ENCODE results near the gene BSND. TPM values are rescaled to one million over a fixed set of nuclear protein-coding genes. Genes with fewer than 3 reads are reported as not detected.

The BSND gene
- total RNA-seq, 1 donor from 2014 or later = not detected

GRCh38 chr1:54996359-54996868, 2.3 kb upstream of the BSND start:
- no peak for DNase-seq (ENCODE audit: low read depth)
- peak overlapping the region; percentile 19 for H3K4me3 ChIP-seq (ENCODE audit: low read depth, low read length)
- peak; percentile 79 for TF ChIP-seq CTCF (conservative IDR thresholded peaks at IDR 0.05; ENCODE audit: low read depth, low read length)

GRCh38 chr1:54996869-54997710, 1.6 kb upstream of the BSND start:
- DNase-seq (ENCODE audit: low read depth) = no peak
- no peak for TF ChIP-seq CTCF (conservative IDR thresholded peaks at IDR 0.05; ENCODE audit: low read depth, low read length)
- peak overlapping the region; percentile 19 for H3K4me3 ChIP-seq (ENCODE audit: low read depth, low read length)

GRCh38 chr1:54997711-54997986, 1.1 kb upstream of the BSND start:
- no peak for DNase-seq (ENCODE audit: low read depth)
- no peak overlapping the region for H3K4me3 ChIP-seq (ENCODE audit: low read depth, low read length)
- no peak for TF ChIP-seq CTCF (conservative IDR thresholded peaks at IDR 0.05; ENCODE audit: low read depth, low read length)

- H3K4me3 ChIP-seq (ENCODE audit: low read depth, low read length) = no peak overlapping the region
- TF ChIP-seq CTCF (conservative IDR thresholded peaks at IDR 0.05; ENCODE audit: low read depth, low read length) = no peak
- no peak for DNase-seq (ENCODE audit: low read depth)
These were observed 633 bp upstream of the BSND start for GRCh38 chr1:54998100-54998499.

GRCh38 chr1:55000110-55001085, 1.7 kb downstream of the BSND start:
- DNase-seq (ENCODE audit: low read depth) = no peak
- TF ChIP-seq CTCF (conservative IDR thresholded peaks at IDR 0.05; ENCODE audit: low read depth, low read length) = no peak

GRCh38 chr1:55001311-55001710, 2.6 kb downstream of the BSND start:
- TF ChIP-seq CTCF (conservative IDR thresholded peaks at IDR 0.05; ENCODE audit: low read depth, low read length) = no peak
- no peak overlapping the region for H3K4me3 ChIP-seq (ENCODE audit: low read depth, low read length)

More at GRCh38 chr1:55000110-55001085, 1.7 kb downstream of the BSND start:
- H3K4me3 ChIP-seq (ENCODE audit: low read depth, low read length) = no peak overlapping the region

More at GRCh38 chr1:55001311-55001710, 2.6 kb downstream of the BSND start:
- DNase-seq (ENCODE audit: low read depth) = no peak
